ENCODE results near the gene FAM237B. TPM values are rescaled to one million over a fixed set of nuclear protein-coding genes. Genes with fewer than 3 reads are reported as not detected.

Gene FAM237B
- total and polyA plus RNA-seq, 4 donors: not detected

DNA sequence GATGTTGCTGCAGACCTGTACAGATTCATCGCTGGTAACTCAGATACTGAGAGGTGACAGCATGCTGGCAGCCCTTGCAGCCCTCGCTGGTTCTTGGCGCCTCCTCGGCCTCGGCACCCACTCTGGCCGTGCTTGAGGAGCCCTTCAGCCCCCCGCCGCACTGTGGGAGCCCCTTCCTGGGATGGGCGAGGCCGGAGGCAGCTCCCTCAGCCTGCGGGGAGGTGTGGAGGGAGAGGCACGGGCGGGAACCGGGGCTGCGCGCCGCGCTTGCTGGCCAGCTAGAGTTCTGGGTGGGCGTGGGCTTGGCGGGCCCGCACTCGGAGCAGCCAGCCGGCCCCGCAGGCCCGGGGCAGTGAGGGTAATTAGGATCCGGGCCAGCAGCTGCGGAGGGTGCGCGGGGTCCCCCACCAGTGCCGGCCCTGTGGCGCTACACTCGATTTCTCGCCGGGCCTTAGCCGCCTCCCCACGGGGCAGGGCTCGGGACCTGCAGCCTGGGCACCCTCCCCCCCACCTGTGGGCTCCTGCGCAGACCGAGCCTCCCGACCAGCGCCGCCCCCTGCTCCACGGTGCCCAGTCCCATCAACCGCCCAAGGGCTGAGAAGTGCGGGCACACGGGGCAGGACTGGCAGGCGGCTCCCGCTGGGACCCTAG, 13.2 kb upstream of the FAM237B start:
- Histone ChIP-seq H3K4me3 (ENCODE audit: low read depth in 1 of 3, low read length in 3 of 3) (no peak overlapping the region), H3K27me3 (ENCODE audit: control insufficient read depth in 4 of 4, insufficient read depth in 4 of 4, low read length in 3 of 4) (no peaks in the 10 kb centered on the region), H3K4me1 (ENCODE audit: control insufficient read depth in 4 of 4, insufficient read depth in 4 of 4, low read length in 3 of 4) (peaks cover 0 to 2% (median 0%) of the 10 kb centered on the region in 4 donors), H3K27ac (ENCODE audit: low read depth in 1 of 2, low read length in 2 of 2) (no peak overlapping the region), H3K36me3 (ENCODE audit: control insufficient read depth in 4 of 4, insufficient read depth in 3 of 4, low read depth in 1 of 4, low read length in 3 of 4) (no peaks in the 10 kb centered on the region), H3K9me3 (ENCODE audit: control insufficient read depth in 4 of 4, low read length in 3 of 4) (no peaks in the 10 kb centered on the region), H3K9ac (ENCODE audit: low read depth in 1 of 2, low read length in 2 of 2) (no peak overlapping the region)
- WGBS: 93% methylated on average over 48 of the region's 48 CpGs
- no peak for DNase-seq (ENCODE audit: low spot score)
- no peak for TF ChIP-seq YY1 (IDR thresholded peaks at IDR 0.05)
- TF ChIP-seq HNF4G (IDR thresholded peaks at IDR 0.05): no peak
- TF ChIP-seq, protein P1, sequence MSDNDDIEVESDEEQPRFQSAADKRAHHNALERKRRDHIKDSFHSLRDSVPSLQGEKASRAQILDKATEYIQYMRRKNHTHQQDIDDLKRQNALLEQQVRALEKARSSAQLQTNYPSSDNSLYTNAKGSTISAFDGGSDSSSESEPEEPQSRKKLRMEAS (IDR thresholded peaks at IDR 0.05): no peak
- TF ChIP-seq, protein P2, sequence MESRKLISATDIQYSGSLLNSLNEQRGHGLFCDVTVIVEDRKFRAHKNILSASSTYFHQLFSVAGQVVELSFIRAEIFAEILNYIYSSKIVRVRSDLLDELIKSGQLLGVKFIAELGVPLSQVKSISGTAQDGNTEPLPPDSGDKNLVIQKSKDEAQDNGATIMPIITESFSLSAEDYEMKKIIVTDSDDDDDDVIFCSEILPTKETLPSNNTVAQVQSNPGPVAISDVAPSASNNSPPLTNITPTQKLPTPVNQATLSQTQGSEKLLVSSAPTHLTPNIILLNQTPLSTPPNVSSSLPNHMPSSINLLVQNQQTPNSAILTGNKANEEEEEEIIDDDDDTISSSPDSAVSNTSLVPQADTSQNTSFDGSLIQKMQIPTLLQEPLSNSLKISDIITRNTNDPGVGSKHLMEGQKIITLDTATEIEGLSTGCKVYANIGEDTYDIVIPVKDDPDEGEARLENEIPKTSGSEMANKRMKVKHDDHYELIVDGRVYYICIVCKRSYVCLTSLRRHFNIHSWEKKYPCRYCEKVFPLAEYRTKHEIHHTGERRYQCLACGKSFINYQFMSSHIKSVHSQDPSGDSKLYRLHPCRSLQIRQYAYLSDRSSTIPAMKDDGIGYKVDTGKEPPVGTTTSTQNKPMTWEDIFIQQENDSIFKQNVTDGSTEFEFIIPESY (IDR thresholded peaks at IDR 0.05): no peak
- no peak for TF ChIP-seq SP1 (IDR thresholded peaks at IDR 0.05)
- TF ChIP-seq NR2F2 (IDR thresholded peaks at IDR 0.05): no peak
- no peak for TF ChIP-seq RAD21 (IDR thresholded peaks at IDR 0.05)
- no peak for TF ChIP-seq FOXA1 (IDR thresholded peaks at IDR 0.05)
- TF ChIP-seq, protein P3, sequence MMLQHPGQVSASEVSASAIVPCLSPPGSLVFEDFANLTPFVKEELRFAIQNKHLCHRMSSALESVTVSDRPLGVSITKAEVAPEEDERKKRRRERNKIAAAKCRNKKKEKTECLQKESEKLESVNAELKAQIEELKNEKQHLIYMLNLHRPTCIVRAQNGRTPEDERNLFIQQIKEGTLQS (IDR thresholded peaks at IDR 0.05): no peak
- TF ChIP-seq, protein P4, sequence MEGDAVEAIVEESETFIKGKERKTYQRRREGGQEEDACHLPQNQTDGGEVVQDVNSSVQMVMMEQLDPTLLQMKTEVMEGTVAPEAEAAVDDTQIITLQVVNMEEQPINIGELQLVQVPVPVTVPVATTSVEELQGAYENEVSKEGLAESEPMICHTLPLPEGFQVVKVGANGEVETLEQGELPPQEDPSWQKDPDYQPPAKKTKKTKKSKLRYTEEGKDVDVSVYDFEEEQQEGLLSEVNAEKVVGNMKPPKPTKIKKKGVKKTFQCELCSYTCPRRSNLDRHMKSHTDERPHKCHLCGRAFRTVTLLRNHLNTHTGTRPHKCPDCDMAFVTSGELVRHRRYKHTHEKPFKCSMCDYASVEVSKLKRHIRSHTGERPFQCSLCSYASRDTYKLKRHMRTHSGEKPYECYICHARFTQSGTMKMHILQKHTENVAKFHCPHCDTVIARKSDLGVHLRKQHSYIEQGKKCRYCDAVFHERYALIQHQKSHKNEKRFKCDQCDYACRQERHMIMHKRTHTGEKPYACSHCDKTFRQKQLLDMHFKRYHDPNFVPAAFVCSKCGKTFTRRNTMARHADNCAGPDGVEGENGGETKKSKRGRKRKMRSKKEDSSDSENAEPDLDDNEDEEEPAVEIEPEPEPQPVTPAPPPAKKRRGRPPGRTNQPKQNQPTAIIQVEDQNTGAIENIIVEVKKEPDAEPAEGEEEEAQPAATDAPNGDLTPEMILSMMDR (IDR thresholded peaks at IDR 0.05; ENCODE audit: low read depth, low read length, missing input control): no peak
- TF ChIP-seq JUND (IDR thresholded peaks at IDR 0.05): no peak
- no peak for TF ChIP-seq FOXA2 (IDR thresholded peaks at IDR 0.05)
- TF ChIP-seq HNF4A (conservative IDR thresholded peaks at IDR 0.05): no peak
- TF ChIP-seq TAF1 (conservative IDR thresholded peaks at IDR 0.05): no peak
- TF ChIP-seq EGR1 (IDR thresholded peaks at IDR 0.05; ENCODE audit: low read depth in 2 of 2): no peak

DNA sequence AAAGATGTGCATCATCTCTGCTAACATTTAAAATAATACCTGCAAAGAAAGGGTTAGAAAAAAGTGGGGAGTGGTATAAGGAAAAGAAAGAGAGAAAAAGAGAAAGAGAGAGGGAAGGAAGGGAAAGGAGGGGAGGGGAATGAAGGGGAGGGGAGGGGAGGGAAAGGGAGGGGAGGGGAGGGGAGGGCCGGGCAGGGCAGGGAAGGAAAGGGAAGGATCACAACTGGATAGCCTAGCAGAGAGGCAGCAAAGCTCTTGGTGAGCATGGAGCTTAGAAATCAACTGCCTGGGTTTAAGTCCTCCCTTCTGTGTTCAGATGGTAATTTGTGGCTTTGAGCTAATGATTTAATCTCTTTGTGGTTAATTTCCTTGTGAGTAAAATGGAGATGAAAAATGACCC, 5.4 kb upstream of the FAM237B start:
- Histone ChIP-seq H3K4me1 (ENCODE audit: control insufficient read depth in 4 of 4, insufficient read depth in 4 of 4, low read length in 3 of 4) (no peaks in the 10 kb centered on the region), H3K4me3 (ENCODE audit: low read depth in 1 of 3, low read length in 3 of 3) (no peak overlapping the region), H3K36me3 (ENCODE audit: control insufficient read depth in 4 of 4, insufficient read depth in 3 of 4, low read depth in 1 of 4, low read length in 3 of 4) (no peaks in the 10 kb centered on the region), H3K27me3 (ENCODE audit: control insufficient read depth in 4 of 4, insufficient read depth in 4 of 4, low read length in 3 of 4) (peaks cover 0 to 10% (median 3%) of the 10 kb centered on the region in 4 donors), H3K9me3 (ENCODE audit: control insufficient read depth in 4 of 4, low read length in 3 of 4) (no peaks in the 10 kb centered on the region), H3K27ac (ENCODE audit: low read depth in 1 of 2, low read length in 2 of 2) (no peak overlapping the region), H3K9ac (ENCODE audit: low read depth in 1 of 2, low read length in 2 of 2) (no peak overlapping the region)
- WGBS: 24% methylated on average over 1 of the region's 1 CpG
- TF ChIP-seq RAD21 (IDR thresholded peaks at IDR 0.05) (no peak), HNF4G (IDR thresholded peaks at IDR 0.05) (no peak), TAF1 (conservative IDR thresholded peaks at IDR 0.05) (no peak), RXRA (IDR thresholded peaks at IDR 0.05) (no peak), FOXA1 (IDR thresholded peaks at IDR 0.05) (no peak), NR2F2 (IDR thresholded peaks at IDR 0.05) (no peak)
- TF ChIP-seq, protein P3 (IDR thresholded peaks at IDR 0.05): no peak
- TF ChIP-seq, protein P5, sequence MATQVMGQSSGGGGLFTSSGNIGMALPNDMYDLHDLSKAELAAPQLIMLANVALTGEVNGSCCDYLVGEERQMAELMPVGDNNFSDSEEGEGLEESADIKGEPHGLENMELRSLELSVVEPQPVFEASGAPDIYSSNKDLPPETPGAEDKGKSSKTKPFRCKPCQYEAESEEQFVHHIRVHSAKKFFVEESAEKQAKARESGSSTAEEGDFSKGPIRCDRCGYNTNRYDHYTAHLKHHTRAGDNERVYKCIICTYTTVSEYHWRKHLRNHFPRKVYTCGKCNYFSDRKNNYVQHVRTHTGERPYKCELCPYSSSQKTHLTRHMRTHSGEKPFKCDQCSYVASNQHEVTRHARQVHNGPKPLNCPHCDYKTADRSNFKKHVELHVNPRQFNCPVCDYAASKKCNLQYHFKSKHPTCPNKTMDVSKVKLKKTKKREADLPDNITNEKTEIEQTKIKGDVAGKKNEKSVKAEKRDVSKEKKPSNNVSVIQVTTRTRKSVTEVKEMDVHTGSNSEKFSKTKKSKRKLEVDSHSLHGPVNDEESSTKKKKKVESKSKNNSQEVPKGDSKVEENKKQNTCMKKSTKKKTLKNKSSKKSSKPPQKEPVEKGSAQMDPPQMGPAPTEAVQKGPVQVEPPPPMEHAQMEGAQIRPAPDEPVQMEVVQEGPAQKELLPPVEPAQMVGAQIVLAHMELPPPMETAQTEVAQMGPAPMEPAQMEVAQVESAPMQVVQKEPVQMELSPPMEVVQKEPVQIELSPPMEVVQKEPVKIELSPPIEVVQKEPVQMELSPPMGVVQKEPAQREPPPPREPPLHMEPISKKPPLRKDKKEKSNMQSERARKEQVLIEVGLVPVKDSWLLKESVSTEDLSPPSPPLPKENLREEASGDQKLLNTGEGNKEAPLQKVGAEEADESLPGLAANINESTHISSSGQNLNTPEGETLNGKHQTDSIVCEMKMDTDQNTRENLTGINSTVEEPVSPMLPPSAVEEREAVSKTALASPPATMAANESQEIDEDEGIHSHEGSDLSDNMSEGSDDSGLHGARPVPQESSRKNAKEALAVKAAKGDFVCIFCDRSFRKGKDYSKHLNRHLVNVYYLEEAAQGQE (IDR thresholded peaks at IDR 0.05): no peak
- TF ChIP-seq, protein P1 (IDR thresholded peaks at IDR 0.05): no peak
- TF ChIP-seq, protein P2 (IDR thresholded peaks at IDR 0.05): no peak
- TF ChIP-seq, protein P4 (IDR thresholded peaks at IDR 0.05; ENCODE audit: low read depth, low read length, missing input control): no peak
- DNase-seq (ENCODE audit: low spot score): no peak

Measured in liver (tissue), 9 donors.